Epithelial cell of proximal tubule (primary cell): ENCODE measurements around the gene SPTBN5. TPM values are rescaled to one million over a fixed set of nuclear protein-coding genes. Genes with fewer than 3 reads are reported as not detected.

Source experiments
- DNase-seq: peaks from one replicate; pipeline ENCODE4 v3.0.0-alpha.2; 2011; ENCODE audit warnings: low read depth
- H3K4me3 ChIP-seq: 2 replicates; pipeline ENCODE4 v1.5.1; 2011; ENCODE audit warnings: low read depth, mild to moderate bottlenecking, low read length
- CTCF ChIP-seq: conservative IDR thresholded peaks from 2 replicates; pipeline ENCODE4 v1.5.1; 2012; ENCODE audit warnings: low read depth, mild to moderate bottlenecking, low read length
- total RNA-seq: library from RNA; depleted of rRNA; stranded (reverse); fragments of >200 nt; gene quantifications from 2 replicates; pipeline ENCODE4 v1.2.3, GENCODE V29; 2015

Gene SPTBN5
- total RNA-seq, 1 donor from 2014 or later: 0.63 TPM

GRCh38 chr15:41885841-41886240, 8.0 kb downstream of the SPTBN5 start:
- H3K4me3 ChIP-seq: no peak overlapping the region
- no peak for DNase-seq
- no peak for TF ChIP-seq CTCF

- no peak for DNase-seq
- H3K4me3 ChIP-seq: no peak overlapping the region
- no peak for TF ChIP-seq CTCF
Observed at GRCh38 chr15:41885321-41885720, 8.5 kb downstream of the SPTBN5 start.

GRCh38 chr15:41884458-41884857, 9.4 kb downstream of the SPTBN5 start:
- no peak overlapping the region for H3K4me3 ChIP-seq
- no peak for TF ChIP-seq CTCF
- no peak for DNase-seq

- no peak for TF ChIP-seq CTCF
- no peak overlapping the region for H3K4me3 ChIP-seq
- DNase-seq: no peak
Observed at GRCh38 chr15:41883484-41883825, 10.4 kb downstream of the SPTBN5 start.

GRCh38 chr15:41882689-41883483, 11.0 kb downstream of the SPTBN5 start:
- no peak overlapping the region for H3K4me3 ChIP-seq
- no peak for TF ChIP-seq CTCF
- DNase-seq: no peak

- TF ChIP-seq CTCF: no peak
- peak overlapping the region; percentile 33 for H3K4me3 ChIP-seq
- DNase-seq: no peak
Observed at GRCh38 chr15:41881920-41882688, 11.7 kb downstream of the SPTBN5 start.

- no peak overlapping the region for H3K4me3 ChIP-seq
- no peak for DNase-seq
- TF ChIP-seq CTCF: no peak
Observed at GRCh38 chr15:41881550-41881919, 12.3 kb downstream of the SPTBN5 start.
